IPS-11a (cell line): ENCODE measurements around the gene F11.
"Not testable (repeated sequence)": the region's sequence is repeated elsewhere in the genome, so short reads cannot be mapped to it uniquely, and the experiment has no call there.

ENCODE experiments used
- H3K4me3 ChIP-seq: one replicate; pipeline ENCODE4 v1.5.1; 2013; ENCODE audit warnings: low read depth, low read length, control low read depth

The F11 gene

DNA sequence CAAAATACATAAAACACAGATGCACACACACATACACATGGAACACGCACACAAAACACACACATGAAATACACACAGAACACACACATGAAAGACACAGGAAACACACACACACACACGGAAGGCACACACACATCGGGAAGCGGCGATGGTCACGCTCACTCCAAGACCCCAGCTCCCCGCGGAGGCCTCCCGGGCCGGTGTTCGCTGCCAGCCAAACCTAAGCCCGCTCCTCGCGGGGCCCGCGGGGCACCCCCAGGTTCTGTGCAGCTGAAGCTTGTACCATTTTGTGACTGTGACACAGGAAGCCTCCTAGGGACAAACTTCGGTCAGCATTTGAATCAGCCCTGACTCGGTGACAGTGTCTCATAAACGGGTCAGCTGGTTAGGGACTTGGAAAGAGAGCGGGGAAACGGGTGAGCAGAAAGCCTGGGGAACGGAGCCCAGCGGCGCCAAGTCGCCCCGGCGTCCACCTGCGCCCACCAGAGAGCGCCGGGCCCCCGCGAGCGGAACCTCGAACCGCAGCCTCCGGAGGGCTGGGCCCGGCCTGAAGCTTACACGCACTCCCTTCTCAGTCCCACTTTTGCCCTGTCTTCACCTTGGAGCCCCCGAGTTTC, 32.1 kb downstream of the F11 start:
- peak overlapping the region; percentile 5 for H3K4me3 ChIP-seq

DNA sequence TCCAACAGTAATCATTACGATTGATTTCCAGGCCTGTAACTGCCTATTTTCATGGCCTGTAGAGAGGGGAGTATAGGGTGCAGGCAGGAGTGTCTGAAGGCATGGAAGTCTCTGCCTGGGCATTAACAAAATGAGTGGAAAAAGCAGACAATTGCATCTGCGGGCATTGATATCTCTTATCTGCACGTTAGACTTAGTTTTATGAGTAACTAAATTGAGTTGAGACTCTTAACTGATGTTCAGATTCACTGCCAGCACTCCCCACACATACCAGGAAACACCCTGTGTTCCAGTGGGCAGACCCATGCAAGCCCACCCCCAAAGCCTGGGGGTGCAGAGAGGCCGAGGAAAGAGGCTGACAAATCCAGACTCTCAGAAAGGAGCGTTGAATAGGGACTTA, 33.3 kb downstream of the F11 start:
- H3K4me3 ChIP-seq, result no peak overlapping the region

DNA sequence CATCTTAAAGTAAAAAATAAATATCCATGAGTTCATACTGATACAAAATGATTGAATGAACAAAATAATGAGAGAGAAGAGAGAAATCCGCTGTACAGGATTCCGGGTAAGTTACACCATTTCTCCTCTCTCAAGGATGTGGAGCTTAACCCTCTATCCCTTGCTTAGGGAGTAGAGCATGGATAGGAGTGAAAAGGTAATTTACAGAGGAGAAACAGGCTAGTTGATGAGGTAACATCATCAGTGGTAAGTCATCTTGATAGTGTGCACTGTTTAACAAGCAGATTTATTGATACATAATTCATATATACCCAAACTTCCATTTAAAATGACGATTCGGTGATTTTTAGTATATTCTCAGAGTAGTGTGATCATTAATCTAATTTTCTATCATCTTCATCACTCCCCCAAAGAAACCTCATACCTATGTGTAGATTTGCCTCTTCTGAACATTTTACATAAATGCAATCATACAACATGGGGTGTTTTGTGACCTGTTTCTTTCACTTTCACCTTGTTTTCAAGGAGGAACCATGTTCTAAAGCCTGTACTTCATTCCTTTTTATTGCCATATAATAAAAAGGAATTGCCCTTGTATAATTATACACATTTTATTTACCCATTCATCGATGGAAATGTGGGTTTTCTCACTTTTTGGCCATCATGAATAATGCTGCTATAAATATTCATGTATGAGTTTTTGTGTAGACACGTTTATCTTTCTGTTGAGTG, 34.8 kb downstream of the F11 start:
- H3K4me3 ChIP-seq, result no peak overlapping the region

- no peak overlapping the region for H3K4me3 ChIP-seq
Measured at GRCh38 chr4:186304216-186304615, 38.2 kb downstream of the F11 start.

GRCh38 chr4:186304866-186305505, 39.0 kb downstream of the F11 start:
- no peak overlapping the region for H3K4me3 ChIP-seq

DNA sequence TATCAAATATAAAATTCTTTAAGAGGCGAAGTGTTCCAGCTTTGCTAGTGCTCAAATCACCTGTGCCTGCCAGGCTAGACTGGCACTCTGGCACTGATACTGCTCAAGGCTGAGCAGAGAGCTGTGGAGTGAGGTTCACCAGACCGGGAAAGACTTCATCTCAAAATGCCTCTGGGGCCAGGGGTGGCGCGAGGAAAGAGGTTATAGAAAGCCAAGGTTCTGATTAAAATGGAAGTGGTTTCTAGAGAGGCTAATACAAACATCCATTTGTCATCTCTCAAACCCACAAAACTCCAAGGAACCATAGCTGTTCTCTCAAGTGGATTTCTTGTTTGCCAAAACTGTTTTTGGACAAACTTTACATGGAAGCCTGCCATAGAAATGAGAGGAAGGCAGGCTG, 41.5 kb downstream of the F11 start:
- H3K4me3 ChIP-seq, result no peak overlapping the region

GRCh38 chr4:186307916-186308315, 41.9 kb downstream of the F11 start:
- no peak overlapping the region for H3K4me3 ChIP-seq

DNA sequence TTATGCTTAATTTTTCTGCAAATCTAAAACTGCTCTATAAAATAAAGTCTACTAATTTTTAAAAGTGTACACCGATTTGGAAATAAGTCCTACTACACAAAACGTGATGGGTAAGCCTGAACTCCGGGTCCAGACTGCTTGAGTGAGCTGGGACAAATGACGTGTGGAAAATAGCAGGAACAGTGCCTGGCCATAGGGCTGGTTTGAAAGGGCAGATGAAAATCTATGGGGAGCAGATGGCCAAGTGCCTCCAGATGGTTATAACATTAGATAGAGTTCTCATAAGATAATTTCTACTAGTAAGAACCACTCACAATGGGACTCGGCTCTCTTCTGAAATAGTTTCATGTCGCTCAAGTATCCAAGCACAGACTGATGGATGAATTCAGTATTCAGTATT, 52.5 kb downstream of the F11 start:
- H3K4me3 ChIP-seq, result no peak overlapping the region

- H3K4me3 ChIP-seq, result not testable (repeated sequence)
Measured at GRCh38 chr4:186324660-186325059, 58.7 kb downstream of the F11 start.

- no peak overlapping the region for H3K4me3 ChIP-seq
Measured at GRCh38 chr4:186326391-186326790, 60.4 kb downstream of the F11 start.

DNA sequence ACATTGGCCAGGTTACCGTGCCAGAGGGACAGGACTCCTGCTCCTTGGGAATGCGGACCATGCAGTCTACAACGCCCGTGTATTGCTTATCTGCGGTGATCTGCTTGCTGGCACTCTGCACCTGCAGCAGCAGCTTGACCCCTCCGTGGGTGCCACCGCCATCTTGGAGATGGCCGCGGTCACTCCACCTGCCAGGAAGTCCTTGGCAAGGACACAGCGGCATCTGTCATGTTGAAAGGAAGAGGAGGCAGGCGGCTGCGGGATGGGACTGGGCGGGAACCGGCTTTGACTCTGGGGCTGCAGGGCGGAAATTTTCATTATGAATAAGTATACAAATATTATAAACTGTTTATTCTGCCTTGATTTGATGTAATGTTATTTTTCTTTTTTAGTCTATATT, 63.4 kb downstream of the F11 start:
- H3K4me3 ChIP-seq, result no peak overlapping the region

DNA sequence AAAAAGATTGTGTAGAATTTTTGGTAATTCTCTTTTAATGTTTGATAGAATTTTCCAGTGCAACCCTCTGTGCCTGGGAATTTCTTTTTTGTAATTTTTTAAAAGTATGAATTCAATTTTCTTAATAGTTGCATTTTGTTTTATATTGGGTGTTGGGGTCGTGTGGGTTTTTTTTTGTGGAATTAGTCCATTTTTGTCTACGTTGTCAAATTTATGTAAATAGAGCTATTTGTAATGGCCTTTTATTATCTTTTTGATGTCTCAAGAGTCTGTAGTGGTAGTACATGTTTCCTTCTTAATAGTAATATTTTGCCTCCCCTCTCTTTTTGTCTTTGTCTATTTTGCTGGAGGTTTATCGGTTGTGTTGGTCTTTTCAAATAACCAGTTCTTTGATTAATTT, 64.4 kb downstream of the F11 start:
- no peak overlapping the region for H3K4me3 ChIP-seq

- no peak overlapping the region for H3K4me3 ChIP-seq
Measured at GRCh38 chr4:186335793-186336192, 69.8 kb downstream of the F11 start.
